HS-5 (cell line): ENCODE results near the gene NPAS3.

Experiments
- DNase-seq: peaks from one replicate; pipeline ENCODE4 v3.0.0-alpha.2; 2012; ENCODE audit warnings: low read depth

The NPAS3 gene

DNA sequence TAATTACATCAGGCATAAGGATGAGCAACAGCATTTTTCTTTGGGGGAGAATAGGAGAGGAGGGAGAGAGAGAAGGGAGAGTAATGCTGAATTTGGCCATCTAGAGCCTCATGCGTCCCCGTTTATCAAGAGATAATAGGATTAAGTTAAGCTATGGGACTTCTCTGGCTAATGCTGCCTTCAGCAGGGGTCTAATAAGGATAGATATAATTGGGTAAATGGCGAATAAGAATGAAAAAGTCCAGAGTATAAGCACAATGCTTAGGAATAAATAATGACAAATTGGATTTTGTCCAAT lies 542.2 kb downstream of the NPAS3 start:
- DNase-seq = no peak

DNA sequence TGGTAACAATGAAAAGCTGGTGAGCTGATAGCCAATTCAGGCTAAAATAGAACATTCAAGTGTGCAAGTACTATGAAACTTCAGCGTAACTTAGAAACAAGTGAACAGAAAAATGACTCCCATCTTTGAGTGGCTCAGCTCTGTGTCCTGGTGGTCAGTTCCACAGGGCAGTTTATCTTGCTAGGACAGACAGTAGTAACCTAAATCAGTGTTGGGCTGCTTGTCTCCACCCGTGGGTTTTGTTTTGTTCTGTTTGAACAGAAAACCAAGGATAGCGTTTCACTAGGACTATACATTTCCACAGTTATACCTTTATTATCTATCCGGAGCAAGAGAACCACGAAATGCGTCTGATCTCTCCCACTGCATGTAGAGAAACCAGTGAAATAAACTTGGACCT lies 544.4 kb downstream of the NPAS3 start:
- DNase-seq = no peak

DNA sequence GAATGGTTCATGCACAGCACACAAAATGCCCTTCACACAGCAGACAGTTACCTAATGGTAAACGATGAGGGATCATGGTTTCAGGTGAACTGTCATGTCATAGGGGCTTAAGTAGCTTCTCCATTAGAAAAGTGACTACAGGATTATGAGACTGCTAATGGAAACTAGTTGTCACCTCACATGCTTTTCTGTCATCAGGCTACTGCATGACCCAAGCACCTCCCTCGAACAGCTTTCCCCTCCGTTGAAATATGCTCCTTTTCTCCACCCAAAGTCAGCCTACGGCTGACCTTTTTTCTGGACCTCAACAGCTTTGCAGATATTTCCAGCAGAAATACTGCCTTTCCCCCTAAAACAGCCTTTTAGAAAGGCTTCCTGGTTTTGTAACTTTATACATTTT lies 544.9 kb downstream of the NPAS3 start:
- DNase-seq = no peak

DNA sequence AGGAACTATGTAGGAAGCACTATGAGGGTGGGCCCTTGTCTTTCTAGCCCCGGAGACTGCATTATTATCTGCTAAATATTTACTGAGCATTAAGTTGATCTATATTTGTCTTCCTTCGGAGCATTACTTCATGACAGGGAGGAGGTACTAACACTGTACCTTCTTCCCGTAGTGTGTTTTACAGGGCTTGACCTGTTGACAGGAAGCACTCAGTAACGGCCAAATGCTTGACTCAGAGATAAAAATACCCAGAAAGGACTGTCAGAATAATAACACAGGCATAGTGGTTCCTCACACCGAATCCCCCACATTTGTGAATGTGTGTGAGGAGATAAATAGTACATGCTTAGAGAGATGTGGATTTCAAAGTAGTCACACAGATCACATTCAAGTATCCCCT lies 545.6 kb downstream of the NPAS3 start:
- DNase-seq = no peak

- no peak for DNase-seq
Measured at GRCh38 chr14:33486332-33486890, 547.7 kb downstream of the NPAS3 start.

DNA sequence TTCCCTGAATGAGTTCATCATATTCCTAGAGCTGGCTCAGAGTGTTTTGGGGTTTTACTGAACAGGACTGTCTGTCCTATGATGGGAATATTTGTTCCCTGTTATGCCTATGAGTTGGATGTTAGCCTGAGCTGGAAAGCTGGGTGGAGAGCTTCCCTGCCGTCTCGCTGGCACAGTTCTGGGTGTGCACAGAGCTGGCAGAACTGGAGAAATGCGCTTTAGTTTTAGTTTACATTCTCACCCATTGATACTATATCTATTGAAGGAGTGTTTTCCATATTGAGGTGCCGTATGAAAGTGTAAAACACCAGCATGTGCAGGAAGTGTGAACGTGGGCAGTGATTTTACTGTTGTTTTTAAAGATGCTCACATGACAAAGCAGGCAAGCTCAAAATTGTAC lies 549.9 kb downstream of the NPAS3 start:
- no peak for DNase-seq

- DNase-seq = no peak
Measured at GRCh38 chr14:33490555-33490954, 551.9 kb downstream of the NPAS3 start.

GRCh38 chr14:33491112-33491511 lies 552.4 kb downstream of the NPAS3 start:
- no peak for DNase-seq

GRCh38 chr14:33492491-33492890 lies 553.8 kb downstream of the NPAS3 start:
- no peak for DNase-seq

GRCh38 chr14:33493266-33493665 lies 554.6 kb downstream of the NPAS3 start:
- no peak for DNase-seq

DNA sequence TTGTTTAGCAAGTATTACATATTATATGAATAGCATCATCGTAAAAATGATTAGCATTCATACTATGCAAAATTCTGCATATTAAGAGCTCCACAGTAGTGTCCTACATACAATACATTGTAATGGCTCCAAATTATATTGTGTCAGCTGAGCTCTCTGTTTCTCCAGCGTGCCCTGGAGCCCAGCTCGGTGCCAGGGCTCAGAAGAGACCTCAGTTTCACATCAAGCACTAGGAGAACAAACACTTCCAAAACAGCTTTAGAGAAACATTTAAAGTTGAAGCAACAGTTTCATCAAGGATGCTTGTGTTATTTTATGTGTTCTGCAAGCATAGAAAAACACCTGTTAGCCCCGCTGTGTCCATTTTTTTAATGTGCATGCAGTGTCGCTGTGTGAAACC lies 555.3 kb downstream of the NPAS3 start:
- DNase-seq = no peak

DNA sequence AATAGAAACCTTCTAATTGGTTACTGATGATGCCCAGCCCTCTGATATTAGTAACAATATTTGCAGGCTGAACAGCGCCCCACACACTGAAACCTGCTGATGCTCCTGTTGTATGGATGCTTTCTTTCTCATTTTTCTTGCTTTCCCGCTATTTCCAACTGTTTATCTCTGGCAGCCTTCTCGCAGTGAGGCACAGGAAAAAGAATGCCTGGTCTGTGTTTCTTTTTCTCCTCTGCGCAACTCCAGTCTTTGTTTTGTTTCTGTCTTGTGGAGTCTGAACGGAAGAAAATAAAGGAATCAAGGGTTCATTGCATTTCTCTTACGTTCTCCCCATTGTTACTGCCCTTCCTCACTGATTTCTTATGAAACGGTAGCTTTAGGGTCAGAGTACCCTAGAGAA lies 561.0 kb downstream of the NPAS3 start:
- DNase-seq = no peak

- no peak for DNase-seq
Measured at GRCh38 chr14:33504246-33505099, 565.8 kb downstream of the NPAS3 start.

GRCh38 chr14:33505266-33505962 lies 566.7 kb downstream of the NPAS3 start:
- DNase-seq = no peak

DNA sequence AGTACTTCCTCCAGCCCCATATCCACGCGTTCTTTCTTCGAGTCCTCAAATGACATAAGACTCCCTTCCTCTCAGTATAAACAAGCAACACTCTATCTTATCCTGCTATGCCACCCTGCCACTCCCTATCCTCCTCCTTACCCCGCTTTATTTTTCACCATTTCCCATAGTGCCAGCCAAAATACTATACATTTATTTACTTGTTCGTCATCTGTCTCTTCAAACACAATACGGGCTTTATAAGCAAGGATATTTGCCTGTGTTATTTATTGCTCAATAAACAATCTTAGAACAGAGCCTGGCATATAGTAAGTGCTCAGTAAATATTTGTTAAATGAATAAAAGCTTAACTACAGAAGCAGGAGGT lies 567.3 kb downstream of the NPAS3 start:
- no peak for DNase-seq

- DNase-seq = no peak
Measured at GRCh38 chr14:33508126-33509062, 569.7 kb downstream of the NPAS3 start.

GRCh38 chr14:33509454-33509853 lies 570.8 kb downstream of the NPAS3 start:
- DNase-seq = no peak

DNA sequence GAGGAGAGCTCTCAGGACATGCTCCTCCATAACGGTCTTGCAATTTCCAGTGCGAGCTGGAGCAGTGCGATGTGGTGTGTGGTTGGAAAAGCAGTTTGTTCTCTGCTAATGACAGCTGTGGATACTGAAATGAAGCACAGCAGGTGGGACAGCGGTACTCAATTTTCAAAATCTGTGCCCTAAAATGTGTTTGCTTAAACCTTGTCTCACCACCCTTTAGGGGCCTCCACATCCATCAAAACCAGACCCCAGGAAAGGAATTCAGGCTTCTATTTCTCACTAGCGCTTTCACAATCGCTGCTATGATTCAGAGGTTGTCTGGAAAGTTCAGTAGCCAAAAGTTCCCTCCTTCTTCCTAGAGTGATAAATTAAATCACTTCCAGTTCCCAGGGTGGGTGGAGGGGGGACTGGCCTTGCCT lies 571.4 kb downstream of the NPAS3 start:
- peak; percentile 2 for DNase-seq

DNA sequence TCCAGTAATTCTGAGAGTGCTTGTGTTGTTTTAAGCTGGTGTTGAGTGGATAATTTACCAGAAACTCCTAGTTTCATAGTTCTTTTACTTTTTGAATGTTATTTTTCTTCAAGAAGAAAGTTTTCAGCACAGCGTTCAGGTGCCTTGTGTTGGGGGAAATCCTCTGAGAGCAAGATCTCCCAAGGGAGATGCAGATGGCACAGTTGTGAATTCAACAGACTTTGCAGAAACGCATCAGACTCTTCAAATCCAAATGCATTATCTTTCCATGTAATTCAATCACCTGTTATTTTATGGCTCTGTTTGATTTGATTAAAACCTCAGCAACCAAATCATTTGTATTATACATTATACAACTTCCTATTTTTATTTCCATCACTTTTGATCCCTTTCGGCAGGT lies 572.3 kb downstream of the NPAS3 start:
- no peak for DNase-seq

- peak; percentile 34 for DNase-seq
Measured at GRCh38 chr14:33511851-33512640, 573.4 kb downstream of the NPAS3 start.

GRCh38 chr14:33515441-33515840 lies 576.8 kb downstream of the NPAS3 start:
- no peak for DNase-seq

GRCh38 chr14:33515899-33516298 lies 577.2 kb downstream of the NPAS3 start:
- DNase-seq = no peak
